Measurements from ENCODE around the gene AGAP5.
A peak's percentile ranks its signal among the peaks of the same experiment; 100 is the strongest.

AGAP5 gene

GRCh38 chr10:73650537-73651331 lies 47.2 kb downstream of the AGAP5 start:
- no peak for DNase-seq

- no peak for DNase-seq
These were observed 47.9 kb downstream of the AGAP5 start for GRCh38 chr10:73649876-73650536.

GRCh38 chr10:73648975-73649829 lies 48.7 kb downstream of the AGAP5 start:
- DNase-seq: no peak

DNA sequence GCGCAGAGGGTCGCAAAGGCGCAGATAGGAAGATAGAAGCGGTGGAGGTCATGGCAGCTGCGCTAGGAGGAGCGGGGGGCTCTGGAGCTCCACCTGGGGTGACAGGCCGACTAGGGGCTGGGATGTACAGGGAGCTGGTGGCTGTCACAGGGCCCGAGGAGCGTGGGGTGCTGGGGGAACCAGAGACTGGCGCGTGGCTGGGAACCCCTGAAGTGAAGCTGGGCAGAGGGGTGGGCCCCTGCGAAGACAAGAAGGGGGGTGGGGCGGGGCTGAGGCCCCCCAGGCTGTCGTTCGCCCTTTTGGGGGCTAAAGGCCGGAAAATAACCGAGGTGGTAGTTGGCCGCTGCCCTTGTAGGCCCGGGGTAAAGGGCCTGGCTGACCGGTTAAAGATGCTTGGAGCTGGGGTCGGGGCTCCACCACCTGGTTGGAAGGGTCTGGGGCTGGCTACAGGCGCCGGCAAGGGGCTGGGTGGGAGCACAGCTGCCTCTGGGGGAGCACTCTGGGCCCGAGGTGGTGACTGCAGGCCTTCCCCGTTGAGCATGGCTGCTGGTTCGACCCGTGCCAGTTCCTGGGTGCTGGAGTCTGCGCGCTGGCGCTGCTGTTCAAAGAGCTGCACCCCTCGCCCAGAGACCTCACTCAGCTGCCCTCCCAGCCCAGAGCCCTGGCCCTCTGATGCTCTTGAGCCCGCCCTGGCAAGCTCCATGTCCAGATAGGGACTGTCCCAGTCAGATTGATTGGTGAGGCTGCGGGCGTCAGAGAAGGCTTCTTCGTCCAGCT lies 49.8 kb downstream of the AGAP5 start:
- no peak for DNase-seq

DNA sequence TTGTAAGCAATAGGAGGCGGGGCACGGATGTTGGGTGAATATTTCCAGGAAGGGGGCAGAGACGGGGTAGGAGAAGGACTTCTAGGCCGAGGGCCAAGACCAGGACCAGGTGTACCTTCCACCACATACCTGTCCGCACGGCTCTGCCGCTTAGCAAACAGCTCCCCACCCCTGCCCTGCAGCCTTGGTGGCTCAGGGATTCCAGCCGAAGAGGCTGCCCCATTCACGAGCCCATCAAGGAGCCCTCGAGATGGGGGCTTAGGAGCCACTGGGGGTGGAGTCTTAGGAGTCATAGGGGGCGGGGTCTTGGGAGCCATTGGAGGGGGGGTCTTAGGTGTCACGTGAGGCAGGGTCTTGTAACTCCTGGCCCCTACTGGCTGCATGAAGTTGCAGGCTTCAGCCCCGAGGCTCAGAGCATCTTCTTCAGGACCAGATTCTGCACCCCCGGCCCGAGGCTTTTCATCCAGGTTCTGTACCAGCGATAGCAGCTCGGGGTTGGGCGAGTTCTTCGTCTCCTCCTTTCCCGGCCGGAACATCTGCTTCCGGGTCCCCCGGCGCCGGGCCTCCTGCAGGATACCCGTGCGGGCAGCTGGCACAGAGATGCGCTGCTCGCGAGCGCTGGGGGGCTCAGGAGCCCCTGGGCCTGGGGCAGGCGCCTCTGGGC lies 50.6 kb downstream of the AGAP5 start:
- DNase-seq: no peak

- DNase-seq: no peak
These were observed 51.3 kb downstream of the AGAP5 start for GRCh38 chr10:73646598-73647041.

- DNase-seq: no peak
These were observed 52.7 kb downstream of the AGAP5 start for GRCh38 chr10:73645251-73645650.

DNA sequence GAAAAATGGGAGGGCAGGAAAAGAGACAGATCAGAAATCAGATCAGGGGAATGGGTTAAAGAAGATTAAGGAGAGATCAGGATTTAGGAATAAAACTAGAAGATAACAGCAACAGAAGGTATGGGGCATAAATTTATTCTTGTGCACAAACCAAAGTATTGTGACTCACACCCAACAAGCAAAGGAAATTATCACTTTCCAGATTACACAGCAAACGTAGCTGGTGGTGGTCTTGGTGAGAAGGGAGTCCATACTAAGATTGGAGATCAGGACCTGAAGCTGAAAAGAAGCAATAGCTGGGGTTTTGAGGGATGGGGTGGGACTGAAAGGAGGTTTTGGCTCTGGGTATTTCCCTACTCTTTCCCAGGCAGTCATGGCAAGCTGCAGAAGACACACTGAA lies 53.1 kb downstream of the AGAP5 start:
- no peak for DNase-seq

GRCh38 chr10:73644015-73644743 lies 53.7 kb downstream of the AGAP5 start:
- DNase-seq: peak; percentile 46

DNA sequence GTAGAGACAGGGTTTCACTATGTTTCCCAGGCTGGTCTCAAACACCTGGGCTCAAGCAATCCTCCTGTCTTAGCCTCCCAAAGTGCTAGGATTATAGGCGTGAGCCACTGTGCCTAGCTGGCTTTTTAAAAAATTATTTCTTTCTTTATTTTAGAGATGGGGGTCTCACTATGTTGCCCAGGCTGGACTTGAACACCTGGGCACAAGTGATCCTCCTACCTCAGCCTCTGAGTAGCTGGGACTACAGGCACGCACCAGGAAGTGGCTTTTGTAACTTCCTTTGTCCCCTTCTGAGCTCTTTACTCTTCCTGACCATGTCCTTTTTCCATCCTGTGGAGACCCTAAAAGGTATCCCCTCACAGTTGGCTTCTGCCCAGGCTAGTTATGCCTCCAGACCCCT lies 54.5 kb downstream of the AGAP5 start:
- DNase-seq: no peak

GRCh38 chr10:73641328-73642060 lies 56.4 kb downstream of the AGAP5 start, which contains the start of gene MYOZ1:
Gene MYOZ1, minus strand, starts transcription at chr10:73641474. Its CDS starts 1,457 bp downstream, at chr10:73640017.
- no peak for DNase-seq

- no peak for DNase-seq
These were observed 58.6 kb downstream of the AGAP5 start for GRCh38 chr10:73639286-73639685.

GRCh38 chr10:73635781-73636180 lies 62.1 kb downstream of the AGAP5 start:
- no peak for DNase-seq

GRCh38 chr10:73634421-73634820 lies 63.5 kb downstream of the AGAP5 start:
- DNase-seq: no peak

DNA sequence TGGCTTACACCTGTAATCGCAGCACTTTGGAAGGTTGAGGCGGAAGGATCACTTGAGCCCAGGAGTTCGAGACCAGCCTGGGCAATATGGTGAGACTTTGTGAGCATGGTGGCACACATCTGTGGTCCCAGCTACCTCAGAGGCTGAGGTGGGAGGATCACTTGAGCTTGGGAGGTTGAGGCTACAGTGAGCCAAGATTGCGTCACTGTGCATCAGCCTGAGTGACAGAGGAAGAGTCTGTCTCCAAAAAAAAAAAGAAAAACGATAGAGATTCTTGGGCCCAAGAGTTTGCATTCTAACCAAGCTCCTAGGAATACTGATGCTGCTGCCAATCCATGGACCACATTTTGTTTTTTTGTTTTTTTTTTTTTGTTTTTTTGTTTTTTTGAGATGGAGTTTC lies 68.7 kb downstream of the AGAP5 start:
- no peak for DNase-seq

- DNase-seq: no peak
These were observed 69.5 kb downstream of the AGAP5 start for GRCh38 chr10:73628405-73628804.

DNA sequence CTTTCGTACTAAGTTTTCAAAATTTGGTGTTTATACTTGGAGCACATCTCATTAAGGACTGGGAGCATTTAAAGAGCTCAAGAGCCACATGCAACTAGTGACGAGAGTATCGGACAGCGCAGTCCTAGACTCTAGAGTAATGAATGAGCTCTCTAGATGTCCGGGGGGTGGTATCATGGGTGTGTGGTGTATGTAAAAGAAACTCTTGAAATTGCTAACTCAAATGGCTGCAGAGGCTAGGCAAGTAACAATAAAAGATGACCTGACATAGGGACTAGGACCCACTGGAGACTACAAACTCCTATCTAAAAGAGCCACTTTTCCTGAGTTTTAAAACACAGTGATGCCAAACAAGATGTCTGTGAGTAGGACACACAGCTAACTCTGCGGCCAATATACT lies 70.6 kb downstream of the AGAP5 start:
- no peak for DNase-seq

- peak; percentile 91 for DNase-seq
These were observed 71.8 kb downstream of the AGAP5 start for GRCh38 chr10:73625884-73626752.

Data from effector CD4-positive, alpha-beta T cell (primary cell).